ENCODE data around the gene YWHAB.
"Not testable (repeated sequence)": the region's sequence is repeated elsewhere in the genome, so short reads cannot be mapped to it uniquely, and the experiment has no call there.

The YWHAB gene

GRCh38 chr20:44851545-44851944, 34.0 kb upstream of the YWHAB start:
- DNase-seq (ENCODE audit: low read depth, low spot score): no peak
- H3K4me3 ChIP-seq (ENCODE audit: low read depth, low read length): no peak overlapping the region
- in situ Hi-C loops (cut with HindIII; ENCODE audit: low sequenced_read_pairs): no loop called here
- TF ChIP-seq, protein P1, sequence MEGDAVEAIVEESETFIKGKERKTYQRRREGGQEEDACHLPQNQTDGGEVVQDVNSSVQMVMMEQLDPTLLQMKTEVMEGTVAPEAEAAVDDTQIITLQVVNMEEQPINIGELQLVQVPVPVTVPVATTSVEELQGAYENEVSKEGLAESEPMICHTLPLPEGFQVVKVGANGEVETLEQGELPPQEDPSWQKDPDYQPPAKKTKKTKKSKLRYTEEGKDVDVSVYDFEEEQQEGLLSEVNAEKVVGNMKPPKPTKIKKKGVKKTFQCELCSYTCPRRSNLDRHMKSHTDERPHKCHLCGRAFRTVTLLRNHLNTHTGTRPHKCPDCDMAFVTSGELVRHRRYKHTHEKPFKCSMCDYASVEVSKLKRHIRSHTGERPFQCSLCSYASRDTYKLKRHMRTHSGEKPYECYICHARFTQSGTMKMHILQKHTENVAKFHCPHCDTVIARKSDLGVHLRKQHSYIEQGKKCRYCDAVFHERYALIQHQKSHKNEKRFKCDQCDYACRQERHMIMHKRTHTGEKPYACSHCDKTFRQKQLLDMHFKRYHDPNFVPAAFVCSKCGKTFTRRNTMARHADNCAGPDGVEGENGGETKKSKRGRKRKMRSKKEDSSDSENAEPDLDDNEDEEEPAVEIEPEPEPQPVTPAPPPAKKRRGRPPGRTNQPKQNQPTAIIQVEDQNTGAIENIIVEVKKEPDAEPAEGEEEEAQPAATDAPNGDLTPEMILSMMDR (IDR thresholded peaks at IDR 0.05; ENCODE audit: low read depth, low read length): no peak

DNA sequence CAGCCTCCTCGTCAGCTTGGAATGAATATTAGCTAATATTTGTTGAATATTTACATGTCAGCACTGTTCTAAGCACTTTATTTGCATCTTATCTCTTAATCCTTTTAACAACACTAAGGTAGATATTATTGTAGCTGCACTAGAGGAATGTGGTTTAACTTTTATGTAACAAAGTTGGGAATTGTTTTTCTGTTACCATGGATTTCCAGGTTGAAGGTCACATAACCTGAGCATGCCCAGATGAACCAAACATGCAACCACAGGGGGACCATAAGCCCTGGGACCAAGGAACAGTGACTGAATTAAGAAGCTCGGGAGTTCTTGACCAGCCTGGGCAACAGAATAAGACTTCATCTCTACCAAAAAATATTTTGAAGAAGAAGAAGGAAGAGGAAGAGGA, 29.1 kb upstream of the YWHAB start:
- no peak overlapping the region for H3K4me3 ChIP-seq (ENCODE audit: low read depth, low read length)
- DNase-seq (ENCODE audit: low read depth, low spot score): no peak
- in situ Hi-C loops (cut with HindIII; ENCODE audit: low sequenced_read_pairs): no loop called here
- TF ChIP-seq, protein P1 (IDR thresholded peaks at IDR 0.05; ENCODE audit: low read depth, low read length): no peak

DNA sequence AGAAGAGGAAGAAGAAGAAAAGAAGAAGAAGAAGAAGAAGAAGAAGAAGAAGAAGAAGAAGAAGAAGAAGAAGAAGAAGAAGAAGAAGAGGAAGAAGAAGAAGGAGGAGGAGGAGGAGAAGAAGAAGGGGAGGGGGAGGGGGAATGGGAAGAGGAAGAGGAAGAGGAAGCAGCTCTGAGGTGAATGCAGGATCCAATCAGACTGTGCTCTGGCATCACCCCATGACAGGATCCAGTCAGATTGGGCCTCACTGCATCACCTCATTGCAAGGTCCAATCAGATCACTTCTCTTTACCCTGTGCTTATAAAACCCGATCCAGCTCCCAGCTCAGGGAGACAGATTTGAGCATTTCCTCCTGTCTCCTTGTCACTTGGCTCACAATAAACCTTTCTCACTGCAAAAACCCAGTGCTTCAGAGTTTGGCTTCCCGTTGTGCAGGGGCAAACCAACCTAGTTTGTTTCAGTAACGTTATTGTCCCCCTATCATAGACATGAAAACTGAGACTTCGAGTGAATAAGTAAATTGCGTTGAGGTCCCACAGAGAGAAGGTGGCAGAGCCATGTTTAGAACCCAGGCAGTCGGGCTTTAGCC, 28.6 kb upstream of the YWHAB start:
- in situ Hi-C loops (cut with HindIII; ENCODE audit: low sequenced_read_pairs): no loop called here
- no peak for DNase-seq (ENCODE audit: low read depth, low spot score)
- TF ChIP-seq, protein P1 (IDR thresholded peaks at IDR 0.05; ENCODE audit: low read depth, low read length): no peak
- no peak overlapping the region for H3K4me3 ChIP-seq (ENCODE audit: low read depth, low read length)

GRCh38 chr20:44858606-44859360, 26.7 kb upstream of the YWHAB start:
- TF ChIP-seq, protein P1 (IDR thresholded peaks at IDR 0.05; ENCODE audit: low read depth, low read length): no peak
- H3K4me3 ChIP-seq (ENCODE audit: low read depth, low read length): no peak overlapping the region
- DNase-seq (ENCODE audit: low read depth, low spot score): no peak
- in situ Hi-C loops (cut with HindIII; ENCODE audit: low sequenced_read_pairs): no loop called here

DNA sequence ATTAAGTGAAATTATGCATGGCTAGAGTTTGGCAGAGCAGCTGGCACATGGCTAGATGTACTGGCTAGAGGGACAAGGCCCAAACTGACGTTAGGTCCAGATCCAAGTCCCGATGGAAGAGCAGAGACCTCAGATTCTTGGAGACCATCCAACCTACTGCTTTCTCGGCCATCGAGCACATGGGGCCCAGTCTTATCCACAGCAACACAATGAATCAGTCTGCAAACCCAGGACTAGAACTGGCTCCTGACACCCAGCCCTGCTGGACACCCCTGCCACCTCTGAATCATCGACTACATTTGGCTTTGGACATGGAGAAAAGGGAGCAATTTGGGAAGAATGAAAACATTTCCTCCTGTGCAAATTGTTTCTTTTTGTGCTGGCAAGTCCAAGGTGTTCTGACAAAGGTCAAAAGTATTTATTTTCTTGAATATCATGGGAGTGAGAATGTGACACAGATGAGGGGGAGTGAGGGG, 23.9 kb upstream of the YWHAB start:
- TF ChIP-seq, protein P1 (IDR thresholded peaks at IDR 0.05; ENCODE audit: low read depth, low read length): no peak
- H3K4me3 ChIP-seq (ENCODE audit: low read depth, low read length): no peak overlapping the region
- in situ Hi-C loops (cut with HindIII; ENCODE audit: low sequenced_read_pairs): no loop called here
- peak; percentile 53 for DNase-seq (ENCODE audit: low read depth, low spot score)

GRCh38 chr20:44862286-44862685, 23.2 kb upstream of the YWHAB start:
- no peak overlapping the region for H3K4me3 ChIP-seq (ENCODE audit: low read depth, low read length)
- in situ Hi-C loops (cut with HindIII; ENCODE audit: low sequenced_read_pairs): no loop called here
- TF ChIP-seq, protein P1 (IDR thresholded peaks at IDR 0.05; ENCODE audit: low read depth, low read length): no peak
- no peak for DNase-seq (ENCODE audit: low read depth, low spot score)

DNA sequence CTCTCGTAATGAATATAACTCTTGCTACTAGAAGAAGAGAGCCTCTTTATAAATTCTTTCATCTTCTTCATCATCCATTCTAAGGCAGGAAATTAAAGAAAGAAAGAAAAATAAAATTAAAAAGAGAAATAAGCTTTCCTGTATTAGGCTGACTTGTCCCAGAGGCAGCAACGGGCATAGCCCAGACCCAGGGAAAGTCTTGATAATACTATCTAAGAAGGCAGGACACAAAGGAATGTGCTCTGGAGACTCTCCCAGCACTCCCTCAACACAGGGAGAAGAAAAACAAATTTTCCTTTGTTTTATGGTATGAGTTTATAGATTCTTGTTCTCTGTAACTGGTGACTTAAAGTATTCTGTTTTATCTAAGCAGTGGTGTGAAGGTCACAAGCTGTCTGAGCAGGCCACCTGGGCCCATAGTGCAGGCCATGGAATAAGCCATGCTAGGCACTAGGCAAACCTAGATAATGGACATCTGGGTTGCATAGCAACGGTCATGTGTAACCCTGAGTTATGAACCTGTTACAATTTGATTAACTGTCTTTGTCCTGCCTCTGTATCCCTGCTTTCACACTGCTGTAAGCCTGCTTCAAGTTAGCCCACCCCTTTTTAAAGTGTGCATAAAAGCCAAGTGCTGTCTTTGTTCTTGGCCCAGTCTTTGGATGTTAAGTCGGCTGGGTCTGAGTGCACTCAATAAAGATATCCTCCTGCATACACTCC, 22.0 kb upstream of the YWHAB start:
- in situ Hi-C loops (cut with HindIII; ENCODE audit: low sequenced_read_pairs); H3K4me3 ChIP-seq (ENCODE audit: low read depth, low read length); DNase-seq (ENCODE audit: low read depth, low spot score): not testable (repeated sequence)

DNA sequence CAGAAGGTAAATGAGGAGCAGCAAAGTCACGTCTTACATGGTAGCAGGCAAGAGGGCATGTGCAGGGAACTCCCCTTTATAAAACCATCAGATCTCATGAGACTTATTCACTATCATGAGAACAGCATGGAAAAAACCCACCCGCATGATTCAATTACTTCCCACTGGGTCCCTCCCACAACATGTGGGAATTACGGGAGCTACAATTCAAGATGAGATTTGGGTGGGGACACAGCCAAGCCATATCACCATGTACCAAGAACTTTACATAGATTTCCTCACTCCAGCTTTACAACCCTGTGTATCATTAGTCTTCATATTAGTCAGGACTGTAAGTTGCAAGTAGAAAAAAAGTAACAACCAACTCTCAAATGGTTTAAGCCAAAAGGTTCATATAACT, 21.0 kb upstream of the YWHAB start:
- DNase-seq (ENCODE audit: low read depth, low spot score); in situ Hi-C loops (cut with HindIII; ENCODE audit: low sequenced_read_pairs); H3K4me3 ChIP-seq (ENCODE audit: low read depth, low read length): not testable (repeated sequence)
